GM19395 (cell line): ENCODE measurements around the gene TMCC1.
"Not testable (repeated sequence)": the region's sequence is repeated elsewhere in the genome, so short reads cannot be mapped to it uniquely, and the experiment has no call there.

Experiments used
- ATAC-seq: cut with Tn5 transposase; IDR thresholded peaks from one replicate; pipeline ENCODE4 v1.9.1; 2021; ENCODE audit warnings: mild to moderate bottlenecking, moderate library complexity; ENCODE audit not compliant: unreplicated experiment

Gene TMCC1

DNA sequence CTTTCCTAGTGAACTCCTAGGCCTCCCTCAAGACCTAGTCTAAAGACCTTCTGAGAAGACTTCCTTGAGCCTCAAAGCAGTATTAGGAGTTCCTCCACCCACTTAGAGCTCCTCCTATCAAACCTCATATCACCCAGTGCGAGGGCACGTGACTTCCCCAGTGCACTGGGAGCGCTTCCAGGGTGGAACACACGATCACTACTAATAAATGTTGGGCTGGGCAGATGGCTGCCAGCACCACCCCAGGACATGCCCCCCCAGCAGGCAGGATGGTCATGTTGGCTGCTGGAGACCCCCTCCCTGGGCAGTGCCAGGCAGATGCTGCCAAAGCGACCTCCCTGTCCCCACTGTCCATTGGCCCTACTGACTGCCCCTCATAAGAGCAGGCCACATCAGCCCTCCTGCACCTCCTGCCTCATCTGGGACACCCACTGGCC is 278.6 kb downstream of the TMCC1 start:
- ATAC-seq: no peak

DNA sequence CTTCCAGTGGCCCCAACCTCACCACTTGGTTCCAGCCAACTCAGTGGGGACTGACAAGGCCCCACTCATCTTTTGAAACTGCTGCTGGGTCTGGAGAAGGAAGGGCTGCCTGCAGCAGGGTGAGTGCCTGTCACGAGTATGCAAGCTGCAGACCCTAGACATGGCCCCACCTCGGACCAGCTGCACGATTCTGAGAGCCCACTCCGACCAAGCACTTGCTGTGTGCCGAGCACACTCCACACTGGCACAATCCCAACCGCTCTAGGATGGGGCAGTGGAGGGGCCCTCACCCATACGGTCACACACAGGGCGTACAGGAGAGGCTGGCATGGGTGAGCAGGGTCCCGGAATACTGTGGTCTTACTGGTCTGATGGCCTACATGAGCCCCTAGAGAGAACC is 279.1 kb downstream of the TMCC1 start:
- no peak for ATAC-seq

DNA sequence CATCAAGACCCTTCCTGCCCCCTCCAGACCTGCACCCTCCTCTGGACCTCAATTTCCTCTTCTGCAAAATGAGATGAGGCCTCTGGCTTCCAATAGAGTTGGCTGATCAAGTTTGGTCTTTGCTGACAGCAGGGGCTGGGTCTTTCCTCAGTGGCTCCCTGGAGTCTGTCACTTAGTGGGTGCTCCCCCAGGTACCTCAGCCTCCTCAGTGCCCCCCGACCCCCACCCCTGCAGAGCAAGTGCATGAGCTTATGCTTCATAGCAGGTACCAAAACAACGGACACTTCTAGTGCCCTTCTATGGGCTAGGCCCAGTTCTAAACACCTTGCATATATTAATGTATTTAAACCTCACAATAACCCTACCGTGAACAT is 280.2 kb downstream of the TMCC1 start:
- no peak for ATAC-seq

DNA sequence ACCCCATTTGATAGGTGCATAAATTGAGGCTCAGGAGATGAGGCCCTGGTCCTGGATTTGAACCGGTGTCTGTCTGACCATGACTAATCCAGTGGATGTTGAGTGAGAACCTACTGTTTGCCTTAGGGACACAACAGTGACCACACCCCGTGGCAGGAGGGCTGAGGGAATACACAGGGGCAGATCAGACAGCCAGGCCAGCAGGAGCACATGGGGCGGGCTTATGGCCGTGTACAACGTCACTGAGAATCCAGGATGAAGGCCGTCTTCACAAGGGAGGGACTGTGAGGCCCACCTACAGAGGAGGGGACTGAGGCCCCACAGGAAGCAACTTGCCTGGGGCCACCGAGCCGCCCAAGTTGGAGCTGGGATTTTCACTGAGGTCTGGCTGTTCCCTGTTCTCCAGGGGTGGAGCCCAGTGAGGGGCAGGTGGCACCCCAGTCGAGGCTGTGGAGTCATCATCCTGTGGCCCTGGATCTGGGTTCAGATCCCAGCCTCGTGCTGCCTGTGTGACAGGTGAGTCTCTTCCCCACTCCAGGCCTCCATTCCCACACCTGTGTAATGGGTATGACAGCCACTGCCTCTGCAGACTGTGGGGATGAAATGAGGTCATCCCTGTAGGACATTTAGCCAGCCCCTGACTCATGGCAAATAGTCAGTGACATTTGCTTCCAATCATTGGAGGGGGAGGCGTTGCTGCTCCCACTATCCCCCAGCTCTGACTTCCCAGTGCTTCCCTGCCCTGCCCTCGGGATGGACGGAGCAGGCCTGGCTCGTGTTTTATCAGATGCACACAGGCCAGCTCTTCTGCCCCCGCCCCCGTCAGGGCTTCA is 280.8 kb downstream of the TMCC1 start:
- ATAC-seq: no peak

DNA sequence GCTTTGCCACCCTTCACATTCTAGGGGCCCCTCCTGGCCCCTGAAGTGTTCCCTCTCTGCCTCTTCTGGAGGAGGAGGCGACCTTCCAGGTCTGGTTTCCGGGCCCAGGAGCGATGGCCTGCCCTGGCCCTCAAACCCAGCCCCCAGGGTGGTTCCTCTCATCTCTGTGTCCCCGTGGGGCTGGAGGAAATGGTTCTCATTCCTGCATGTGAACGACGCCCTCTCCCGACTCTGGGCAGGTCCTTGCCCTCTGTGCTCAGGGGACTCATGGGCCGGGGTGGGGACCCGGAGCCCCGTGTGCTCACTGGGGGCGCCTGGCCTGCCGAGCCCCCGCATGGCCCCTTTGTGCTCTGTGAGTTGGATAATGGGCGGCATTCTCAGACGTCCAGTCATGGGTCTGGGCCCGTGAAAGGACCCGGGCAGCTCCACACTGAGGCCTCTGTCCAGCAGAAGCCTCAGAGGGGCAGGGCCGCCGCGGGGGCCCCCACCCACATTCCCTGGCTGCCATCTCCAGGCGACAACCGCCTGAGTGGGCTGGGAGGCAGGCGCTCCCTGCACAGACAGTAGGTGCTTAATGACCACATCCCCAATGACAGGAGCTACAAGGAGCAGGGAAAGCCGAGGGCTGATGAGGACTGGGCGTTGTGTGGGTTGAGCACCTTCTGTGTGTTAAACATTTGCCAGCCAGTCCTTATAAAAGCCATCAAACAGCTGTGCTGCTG is 281.5 kb downstream of the TMCC1 start:
- ATAC-seq: no peak

DNA sequence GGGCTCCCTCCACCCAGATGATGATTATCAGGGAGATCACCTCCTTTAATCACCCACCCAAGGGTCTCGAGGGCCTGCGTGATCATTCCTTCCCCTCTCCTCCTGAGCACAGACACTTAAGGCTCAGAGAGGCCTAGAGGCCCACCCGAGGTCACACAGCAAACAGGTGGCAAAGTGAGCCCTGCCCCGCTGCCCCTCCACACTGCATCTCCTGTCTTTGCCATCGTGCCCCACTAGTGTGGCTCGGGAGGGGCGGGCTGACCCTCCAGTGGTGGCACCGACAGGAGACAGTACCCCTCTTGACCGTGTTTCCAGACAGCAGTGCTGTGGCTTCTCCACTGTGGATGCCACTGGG is 282.1 kb downstream of the TMCC1 start:
- ATAC-seq: no peak

DNA sequence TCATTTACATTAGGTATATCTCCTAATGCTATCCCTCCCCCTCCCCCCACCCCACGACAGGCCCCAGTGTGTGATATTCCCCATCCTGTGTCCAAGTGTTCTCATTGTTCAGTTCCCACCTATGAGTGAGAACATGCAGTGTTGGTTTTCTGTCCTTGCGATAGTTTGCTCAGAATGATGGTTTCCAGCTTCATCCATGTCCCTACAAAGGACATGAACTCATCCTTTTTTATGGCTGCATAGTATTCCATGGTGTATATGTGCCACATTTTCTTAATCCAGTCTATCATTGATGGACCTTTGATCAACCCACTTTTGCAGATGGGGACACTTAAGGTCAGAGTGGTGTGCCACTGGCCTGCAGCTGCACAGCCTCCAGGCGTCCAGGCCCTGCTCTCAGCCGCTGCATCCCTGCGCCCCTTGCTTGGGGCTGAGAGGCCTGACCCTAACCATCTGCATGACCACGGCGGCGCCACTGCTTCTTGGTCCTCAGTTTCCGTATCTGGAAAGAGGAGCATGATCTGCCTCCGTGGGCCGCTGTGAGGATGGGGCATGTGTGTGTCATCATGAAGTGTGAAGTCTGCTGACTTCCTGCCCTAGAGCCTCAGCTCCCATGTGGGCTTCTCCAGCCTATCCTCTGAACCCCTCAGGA is 282.6 kb downstream of the TMCC1 start:
- not testable (repeated sequence) for ATAC-seq

DNA sequence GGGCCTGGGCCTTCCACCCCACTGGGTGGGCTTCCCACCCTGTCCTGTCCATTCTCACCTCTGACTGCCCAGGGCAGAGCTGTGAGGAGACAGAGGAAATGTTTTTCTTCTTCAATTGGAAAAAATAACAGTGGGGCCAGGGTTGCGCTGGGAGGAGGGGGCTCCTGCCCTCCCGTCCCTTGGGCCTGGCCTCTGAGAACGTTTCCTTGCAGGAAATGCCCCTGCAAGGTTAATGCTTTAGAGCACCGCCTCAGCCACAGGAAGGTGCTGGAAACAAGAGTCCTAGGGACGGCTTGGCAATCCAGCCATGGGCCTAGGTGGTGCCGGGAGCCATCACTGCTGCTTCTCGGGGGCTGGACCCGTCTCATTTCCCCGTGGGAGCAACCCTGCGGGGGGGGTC is 283.2 kb downstream of the TMCC1 start:
- no peak for ATAC-seq

DNA sequence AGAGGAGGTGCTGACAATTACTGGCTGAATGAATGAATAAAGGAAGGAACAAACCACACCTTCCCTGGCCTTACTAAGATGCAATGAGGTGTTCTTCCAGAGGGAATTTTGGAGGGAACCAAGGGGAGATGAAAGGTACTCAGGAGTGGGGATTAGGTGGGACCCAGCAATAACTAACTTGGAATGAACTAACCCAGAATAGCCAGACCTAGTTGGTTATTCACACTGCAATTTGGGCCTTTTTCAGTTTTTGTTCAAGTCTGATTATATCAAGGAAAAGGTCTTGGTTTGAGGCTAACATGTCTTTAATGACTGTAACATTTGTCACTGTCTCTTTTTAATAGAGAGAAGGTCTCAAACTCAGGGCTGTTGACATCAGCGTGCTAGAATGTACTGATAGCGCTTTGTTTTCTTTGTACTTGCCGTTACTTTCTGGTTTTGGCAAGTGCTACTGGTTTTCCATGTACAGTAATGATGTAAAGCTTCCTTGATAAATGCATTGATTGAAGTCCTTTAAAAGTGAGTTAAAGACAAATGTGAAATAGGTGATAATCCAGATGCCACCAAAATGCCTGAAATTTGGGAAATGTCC is 283.8 kb downstream of the TMCC1 start:
- ATAC-seq: no peak

DNA sequence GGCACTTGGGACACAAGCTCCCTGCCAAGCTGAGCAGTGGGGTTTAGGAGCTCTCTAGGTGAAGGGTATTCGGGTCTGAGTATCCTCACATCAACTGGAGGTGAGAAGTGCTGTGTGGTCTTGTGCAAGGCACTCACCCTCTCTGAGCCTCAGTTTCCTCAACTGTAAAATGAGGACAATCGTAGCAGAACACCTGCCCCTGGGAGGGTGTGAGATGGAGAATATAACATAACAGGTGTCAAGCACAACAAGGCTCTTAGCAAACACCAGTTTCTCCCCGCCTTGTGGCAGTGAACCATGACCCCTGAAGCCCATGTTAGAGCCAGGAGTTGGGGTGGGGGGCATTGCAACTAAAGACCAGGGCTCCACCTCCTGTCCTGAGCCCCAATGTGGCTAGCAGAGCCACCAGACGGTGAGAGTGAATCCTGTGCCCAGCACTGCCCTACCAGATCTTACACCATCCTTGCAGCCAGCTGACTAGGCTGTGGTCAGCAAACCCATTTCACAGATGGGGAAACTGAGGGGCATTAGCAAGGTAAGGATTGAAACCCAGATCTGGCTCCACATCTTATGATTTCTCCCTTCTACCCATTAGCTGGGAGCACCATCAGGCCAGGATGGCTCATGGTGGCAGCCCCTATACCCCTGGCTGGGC is 284.4 kb downstream of the TMCC1 start:
- ATAC-seq: no peak

DNA sequence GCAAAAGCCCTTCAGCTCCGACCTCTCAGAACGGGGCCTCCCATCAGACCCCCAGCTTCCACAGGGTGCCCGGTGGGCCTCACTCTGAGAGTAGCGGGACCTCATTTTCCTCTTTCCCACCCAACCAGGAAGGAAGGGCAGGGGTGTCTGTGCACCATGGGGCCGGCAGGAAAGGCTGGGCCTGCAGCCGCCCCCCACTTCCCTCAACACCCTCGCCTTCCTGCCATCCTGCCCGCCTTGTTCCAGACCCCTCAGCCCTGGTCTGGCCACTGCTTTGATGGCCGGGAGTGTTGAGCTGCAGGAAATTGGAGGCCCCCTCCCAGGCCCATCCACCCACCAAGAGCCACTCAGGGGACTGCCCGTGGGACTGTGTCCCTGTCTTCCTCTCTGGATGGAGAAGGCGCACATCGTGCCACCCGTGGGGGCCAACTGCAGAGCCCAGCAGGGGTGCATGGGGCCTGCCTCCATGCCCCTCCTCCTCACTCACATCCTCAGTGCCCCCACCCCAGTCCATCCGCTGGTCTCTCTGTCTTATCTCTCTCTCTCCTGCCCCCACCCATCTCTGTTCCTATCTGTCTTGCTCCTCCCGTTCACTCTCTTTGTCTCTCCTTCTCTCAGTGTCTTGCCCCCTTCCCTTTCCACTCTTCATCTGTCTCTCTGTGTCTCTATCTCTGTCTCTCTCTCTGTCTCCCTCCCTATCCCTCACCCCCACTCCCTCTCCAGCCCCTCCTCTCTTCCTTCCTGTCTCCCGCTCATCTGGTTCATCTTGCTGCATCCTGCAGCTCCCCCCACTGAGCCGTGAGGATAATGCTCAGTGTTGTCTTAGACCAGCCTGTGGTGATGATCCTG is 285.2 kb downstream of the TMCC1 start:
- no peak for ATAC-seq

DNA sequence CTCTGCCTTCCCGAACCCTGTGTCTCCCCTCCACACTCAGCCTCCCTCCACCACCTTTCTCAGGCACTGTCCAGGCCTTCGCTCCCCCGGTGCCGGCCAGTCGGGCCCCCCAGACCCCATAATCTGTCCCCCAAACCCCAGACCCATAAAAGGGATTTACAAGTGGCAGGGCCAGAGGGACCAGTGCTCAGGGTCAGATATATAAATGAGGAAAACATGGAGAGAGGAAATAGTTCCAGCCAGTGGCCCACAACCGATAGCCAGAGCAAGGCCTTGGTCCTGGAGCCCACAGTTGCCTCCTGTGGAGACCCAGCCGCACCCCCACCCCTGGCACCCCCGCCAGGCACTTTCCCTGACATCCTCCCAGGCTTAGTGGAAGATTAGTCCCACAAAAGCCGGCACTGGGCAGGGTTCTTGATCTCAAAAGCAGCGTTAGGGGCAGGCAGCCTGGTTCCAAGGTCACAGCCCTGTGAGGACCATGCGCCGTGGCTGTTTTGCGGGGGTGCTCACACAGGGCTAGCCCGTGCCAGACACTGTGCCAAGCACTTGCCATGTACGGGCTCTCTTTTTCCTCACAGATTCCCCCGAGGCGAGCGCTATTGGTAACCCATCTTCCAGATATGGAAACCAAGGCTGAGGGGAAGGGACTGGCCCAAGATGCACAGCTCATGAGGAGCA is 286.0 kb downstream of the TMCC1 start:
- ATAC-seq: no peak

DNA sequence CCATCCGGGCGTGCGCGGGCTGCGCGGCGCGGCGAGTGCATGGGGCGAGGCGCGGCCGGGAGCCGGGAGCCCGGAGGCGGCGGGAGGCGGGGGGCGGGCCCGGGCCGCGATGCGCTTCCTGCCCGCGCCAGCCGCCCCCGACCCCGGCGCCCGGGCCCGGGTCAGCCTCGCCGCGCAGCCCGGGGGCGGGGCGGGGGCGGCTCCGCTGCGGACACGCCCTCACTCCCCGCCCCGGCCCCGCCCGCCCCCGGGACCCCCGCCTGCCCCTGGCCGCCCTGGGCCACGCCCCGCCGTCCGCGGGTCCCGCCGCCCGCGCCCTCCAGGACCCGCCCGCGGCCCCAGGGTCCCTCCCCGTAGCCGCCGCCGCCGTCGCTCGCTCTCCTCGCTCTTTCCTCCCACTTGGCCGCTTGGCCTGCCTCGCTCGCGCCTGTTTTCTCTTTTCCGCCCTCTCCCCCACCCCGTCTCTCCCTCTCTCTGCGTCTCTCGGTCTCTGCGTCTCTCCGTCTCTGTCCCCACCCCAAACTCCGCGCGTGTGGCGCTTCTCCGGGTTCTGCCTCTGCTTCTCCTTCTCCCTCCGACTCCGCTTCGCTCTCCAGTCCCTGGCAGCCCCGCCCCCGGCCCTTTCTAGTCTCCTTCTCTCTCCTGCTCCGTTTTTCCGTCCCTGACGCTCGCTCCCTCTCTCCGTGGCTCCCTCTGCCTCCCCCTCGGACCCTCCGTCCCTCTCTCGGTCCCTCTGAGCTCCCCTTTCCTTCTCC is 286.7 kb downstream of the TMCC1 start, which contains the start of gene PLXND1:
PLXND1 (minus strand) TSS at position 41 of the 755 bp plus-strand sequence; CDS start at position 4, 37 bp downstream.
- ATAC-seq: no peak

DNA sequence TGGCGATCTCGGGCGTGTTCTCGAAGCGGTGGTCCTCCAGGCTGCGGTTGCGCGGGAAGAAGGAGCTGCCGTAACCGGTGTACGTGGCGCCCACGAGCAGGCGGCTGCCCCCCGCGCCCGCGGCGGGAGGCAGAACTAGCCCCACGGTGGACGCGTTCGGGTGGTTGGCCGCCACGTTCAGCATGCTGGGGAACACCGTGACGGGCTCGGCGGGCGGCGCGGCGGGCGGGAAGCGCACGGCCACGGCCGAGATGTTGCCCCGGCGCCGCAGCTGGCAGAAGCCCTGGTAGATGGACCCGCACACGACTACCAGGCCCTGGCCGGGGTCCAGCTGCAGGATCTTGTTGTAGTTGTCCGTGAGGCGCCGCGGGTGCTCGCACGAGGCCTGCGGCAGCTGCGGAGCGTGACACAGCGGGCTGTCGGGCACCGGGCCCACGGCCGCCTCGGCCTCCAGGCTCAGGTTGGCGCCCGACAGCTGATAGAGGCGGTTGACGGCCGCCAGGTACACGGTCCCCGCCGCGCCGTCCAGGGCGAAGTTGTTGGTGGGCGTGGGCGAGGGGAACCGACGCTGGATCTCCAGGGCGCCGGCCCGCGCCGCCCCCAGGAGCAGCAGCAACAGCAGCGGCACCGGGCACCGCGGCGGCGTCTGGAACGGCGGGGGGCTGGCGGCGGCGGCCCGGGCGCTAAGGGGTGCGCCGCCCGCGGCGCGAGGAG is 287.4 kb downstream of the TMCC1 start:
- no peak for ATAC-seq

DNA sequence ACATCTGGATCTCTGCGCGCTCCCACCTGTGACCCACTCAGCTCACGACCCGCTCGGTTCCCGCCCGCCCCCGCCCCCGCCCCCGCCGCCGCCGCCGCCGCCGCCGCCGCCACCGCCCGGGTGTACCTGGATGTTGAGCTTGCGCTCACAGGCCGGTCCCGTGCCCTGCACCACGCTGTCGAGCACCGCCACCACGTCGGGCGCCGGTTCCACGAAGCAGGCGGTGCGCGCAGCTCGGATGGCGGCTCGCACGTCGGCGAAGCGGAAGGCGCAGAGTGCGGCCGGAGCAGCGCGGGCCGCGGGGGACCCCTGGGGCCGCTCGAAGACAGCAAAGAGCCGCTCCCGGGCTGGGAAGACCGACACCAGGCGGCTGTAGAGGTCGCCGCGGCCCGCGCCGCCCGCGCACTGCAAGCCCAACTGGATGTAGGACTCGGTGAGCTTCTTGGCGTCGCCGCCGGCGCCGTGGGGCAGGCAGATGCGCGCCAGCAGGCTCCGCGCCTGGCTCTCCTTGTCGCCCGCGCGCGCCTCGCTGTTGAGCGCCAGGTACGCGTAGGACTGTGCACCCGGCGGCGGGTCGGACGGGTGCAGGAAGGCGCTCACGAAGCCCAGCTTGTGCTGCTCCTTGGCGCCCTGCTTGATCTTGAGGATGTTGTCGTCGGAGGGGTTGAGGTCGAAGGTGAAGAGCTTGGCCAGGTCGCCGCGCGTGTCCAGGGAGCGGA is 288.1 kb downstream of the TMCC1 start:
- ATAC-seq: no peak

DNA sequence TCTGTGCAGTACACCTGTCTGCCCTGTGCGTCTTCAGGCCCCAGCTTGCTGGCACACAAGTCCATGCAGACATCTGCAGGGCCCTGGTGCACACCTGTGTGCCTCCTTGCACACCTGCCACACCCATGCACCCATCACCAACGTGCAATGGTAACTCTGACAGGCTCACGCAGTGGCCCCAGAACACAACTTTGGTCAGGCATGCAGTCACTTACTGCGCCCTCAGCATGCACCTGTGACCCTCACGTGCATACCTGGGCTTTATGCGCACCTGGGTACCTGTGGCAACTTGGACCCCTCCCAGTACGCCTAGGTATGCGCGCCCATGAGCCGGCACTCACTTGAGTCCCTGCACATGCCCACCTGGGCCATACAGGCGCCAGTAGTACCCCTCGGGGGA is 288.7 kb downstream of the TMCC1 start:
- no peak for ATAC-seq

DNA sequence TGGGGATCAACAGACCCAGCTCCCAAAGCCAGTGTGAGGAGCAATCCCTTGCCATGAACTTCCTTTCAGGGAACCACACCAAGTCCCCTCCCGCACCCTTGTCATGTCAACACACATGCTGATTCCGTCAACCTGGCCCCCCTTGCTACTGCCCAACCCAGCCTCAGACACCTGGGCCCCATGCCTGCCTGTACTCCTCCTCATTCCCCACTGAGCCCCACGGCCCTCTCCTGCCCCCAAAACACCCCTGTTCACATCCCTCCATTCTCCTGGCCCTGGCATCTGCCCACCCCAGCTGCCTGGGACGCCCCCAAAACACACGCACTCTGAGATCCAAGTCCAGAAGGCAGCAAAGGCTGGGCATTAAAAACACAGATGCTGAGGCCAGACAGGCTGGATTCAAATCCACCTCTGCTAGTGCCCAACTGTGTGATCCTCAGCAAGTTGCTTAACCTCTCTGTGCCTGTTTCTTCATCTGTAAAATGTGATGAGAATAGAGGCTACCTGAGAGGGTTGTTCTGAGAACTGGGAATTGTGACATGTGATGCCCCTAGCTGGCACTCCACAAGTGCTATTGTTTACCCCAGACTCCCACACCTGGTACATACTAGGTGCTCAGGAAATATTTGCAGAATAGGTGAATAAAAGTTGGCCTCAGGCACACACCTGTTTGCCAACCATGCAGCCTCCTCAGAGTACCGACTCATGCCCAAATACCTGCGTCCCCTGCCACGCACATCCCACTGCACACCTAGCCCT is 289.3 kb downstream of the TMCC1 start:
- no peak for ATAC-seq
